NCI-H345 (cell line): ENCODE data around the gene EXOG.

Source experiments
- DNase-seq: peaks from one replicate; lab custom pipeline; 2025; lab: John Stamatoyannopoulos, UW

Gene EXOG

GRCh38 chr3:38496131-38496910 is at the start of gene EXOG:
Gene EXOG, plus strand, starts transcription at chr3:38496340. Its CDS starts 28 bp downstream, at chr3:38496368.
- peak; percentile 86 for DNase-seq

GRCh38 chr3:38446812-38447211 is 49.3 kb upstream of the EXOG start:
- no peak for DNase-seq

- no peak for DNase-seq
Observed at GRCh38 chr3:38450853-38451252, 45.3 kb upstream of the EXOG start.

- DNase-seq = peak; percentile 83
Observed at GRCh38 chr3:38453075-38453912, 42.8 kb upstream of the EXOG start, which contains the start of gene ACVR2B. Gene ACVR2B, plus strand, starts transcription at chr3:38453890. Its CDS starts 433 bp downstream, at chr3:38454323.

GRCh38 chr3:38453913-38454177 is 42.3 kb upstream of the EXOG start:
- DNase-seq = no peak

- peak; percentile 42 for DNase-seq
Observed at GRCh38 chr3:38454178-38454883, 41.8 kb upstream of the EXOG start.

- peak; percentile 76 for DNase-seq
Observed at GRCh38 chr3:38454884-38455638, 41.1 kb upstream of the EXOG start.

- DNase-seq = peak; percentile 50
Observed at GRCh38 chr3:38455639-38456430, 40.3 kb upstream of the EXOG start.

GRCh38 chr3:38457111-38458003 is 38.8 kb upstream of the EXOG start:
- DNase-seq = no peak

- no peak for DNase-seq
Observed at GRCh38 chr3:38458796-38459498, 37.2 kb upstream of the EXOG start.

GRCh38 chr3:38459499-38460048 is 36.6 kb upstream of the EXOG start:
- DNase-seq = no peak

- DNase-seq = no peak
Observed at GRCh38 chr3:38460377-38461270, 35.5 kb upstream of the EXOG start.

GRCh38 chr3:38465588-38466154 is 30.5 kb upstream of the EXOG start:
- DNase-seq = no peak

GRCh38 chr3:38468765-38469164 is 27.4 kb upstream of the EXOG start:
- DNase-seq = no peak

GRCh38 chr3:38469852-38470251 is 26.3 kb upstream of the EXOG start:
- DNase-seq = no peak

- DNase-seq = peak; percentile 26
Observed at GRCh38 chr3:38471260-38471857, 24.8 kb upstream of the EXOG start.

GRCh38 chr3:38472342-38472741 is 23.8 kb upstream of the EXOG start:
- DNase-seq = no peak
